Neural cell (in vitro differentiated cells): ENCODE measurements around the gene RASL12.

ENCODE experiments used
- EZH2 ChIP-seq: fragments of 200-600, 300-800 bp; shearing (Covaris generic), sonication (generic); IDR thresholded peaks from 2 replicates; pipeline ENCODE4 v1.6.1; 2014; ENCODE audit warnings: antibody characterized with exemption, low read length, borderline replicate concordance, mild to moderate bottlenecking; ENCODE audit not compliant: insufficient read depth, poor library complexity, severe bottlenecking
- POLR2AphosphoS5 ChIP-seq: IDR thresholded peaks from 2 replicates; pipeline ENCODE4 v1.6.1; 2012
- TF ChIP-seq, protein P1 (sequence below): fragments of 450-650 bp; IDR thresholded peaks from 2 replicates; pipeline ENCODE4 v1.5.1; 2014; ENCODE audit warnings: antibody characterized with exemption, mild to moderate bottlenecking, moderate library complexity; ENCODE audit not compliant: poor library complexity, severe bottlenecking
- TF ChIP-seq, protein P2 (sequence below): IDR thresholded peaks from 2 replicates; pipeline ENCODE4 v1.6.1; 2012; ENCODE audit warnings: borderline replicate concordance

DNA sequence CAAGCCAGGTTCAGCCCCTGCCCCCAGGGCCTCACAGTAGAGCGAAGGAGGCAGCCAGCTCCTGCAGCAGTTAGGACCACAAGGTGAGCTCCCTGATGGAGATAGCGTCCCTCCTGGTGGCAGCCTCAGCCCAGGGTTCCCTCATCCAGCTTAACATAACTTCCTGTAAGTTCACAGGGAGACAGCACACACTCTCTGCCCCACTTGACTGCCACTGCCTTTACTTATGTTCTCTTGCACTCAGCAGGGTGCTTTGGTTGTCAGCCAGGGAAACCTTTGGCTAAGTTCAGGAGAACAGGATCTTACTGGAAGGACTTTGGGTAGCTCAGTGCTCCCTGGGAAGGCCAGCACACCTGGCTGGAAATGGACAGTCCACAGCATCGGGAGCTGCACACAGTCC is 19.6 kb upstream of the RASL12 start:
- TF ChIP-seq, protein P1, sequence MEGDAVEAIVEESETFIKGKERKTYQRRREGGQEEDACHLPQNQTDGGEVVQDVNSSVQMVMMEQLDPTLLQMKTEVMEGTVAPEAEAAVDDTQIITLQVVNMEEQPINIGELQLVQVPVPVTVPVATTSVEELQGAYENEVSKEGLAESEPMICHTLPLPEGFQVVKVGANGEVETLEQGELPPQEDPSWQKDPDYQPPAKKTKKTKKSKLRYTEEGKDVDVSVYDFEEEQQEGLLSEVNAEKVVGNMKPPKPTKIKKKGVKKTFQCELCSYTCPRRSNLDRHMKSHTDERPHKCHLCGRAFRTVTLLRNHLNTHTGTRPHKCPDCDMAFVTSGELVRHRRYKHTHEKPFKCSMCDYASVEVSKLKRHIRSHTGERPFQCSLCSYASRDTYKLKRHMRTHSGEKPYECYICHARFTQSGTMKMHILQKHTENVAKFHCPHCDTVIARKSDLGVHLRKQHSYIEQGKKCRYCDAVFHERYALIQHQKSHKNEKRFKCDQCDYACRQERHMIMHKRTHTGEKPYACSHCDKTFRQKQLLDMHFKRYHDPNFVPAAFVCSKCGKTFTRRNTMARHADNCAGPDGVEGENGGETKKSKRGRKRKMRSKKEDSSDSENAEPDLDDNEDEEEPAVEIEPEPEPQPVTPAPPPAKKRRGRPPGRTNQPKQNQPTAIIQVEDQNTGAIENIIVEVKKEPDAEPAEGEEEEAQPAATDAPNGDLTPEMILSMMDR, result no peak
- TF ChIP-seq, protein P2, sequence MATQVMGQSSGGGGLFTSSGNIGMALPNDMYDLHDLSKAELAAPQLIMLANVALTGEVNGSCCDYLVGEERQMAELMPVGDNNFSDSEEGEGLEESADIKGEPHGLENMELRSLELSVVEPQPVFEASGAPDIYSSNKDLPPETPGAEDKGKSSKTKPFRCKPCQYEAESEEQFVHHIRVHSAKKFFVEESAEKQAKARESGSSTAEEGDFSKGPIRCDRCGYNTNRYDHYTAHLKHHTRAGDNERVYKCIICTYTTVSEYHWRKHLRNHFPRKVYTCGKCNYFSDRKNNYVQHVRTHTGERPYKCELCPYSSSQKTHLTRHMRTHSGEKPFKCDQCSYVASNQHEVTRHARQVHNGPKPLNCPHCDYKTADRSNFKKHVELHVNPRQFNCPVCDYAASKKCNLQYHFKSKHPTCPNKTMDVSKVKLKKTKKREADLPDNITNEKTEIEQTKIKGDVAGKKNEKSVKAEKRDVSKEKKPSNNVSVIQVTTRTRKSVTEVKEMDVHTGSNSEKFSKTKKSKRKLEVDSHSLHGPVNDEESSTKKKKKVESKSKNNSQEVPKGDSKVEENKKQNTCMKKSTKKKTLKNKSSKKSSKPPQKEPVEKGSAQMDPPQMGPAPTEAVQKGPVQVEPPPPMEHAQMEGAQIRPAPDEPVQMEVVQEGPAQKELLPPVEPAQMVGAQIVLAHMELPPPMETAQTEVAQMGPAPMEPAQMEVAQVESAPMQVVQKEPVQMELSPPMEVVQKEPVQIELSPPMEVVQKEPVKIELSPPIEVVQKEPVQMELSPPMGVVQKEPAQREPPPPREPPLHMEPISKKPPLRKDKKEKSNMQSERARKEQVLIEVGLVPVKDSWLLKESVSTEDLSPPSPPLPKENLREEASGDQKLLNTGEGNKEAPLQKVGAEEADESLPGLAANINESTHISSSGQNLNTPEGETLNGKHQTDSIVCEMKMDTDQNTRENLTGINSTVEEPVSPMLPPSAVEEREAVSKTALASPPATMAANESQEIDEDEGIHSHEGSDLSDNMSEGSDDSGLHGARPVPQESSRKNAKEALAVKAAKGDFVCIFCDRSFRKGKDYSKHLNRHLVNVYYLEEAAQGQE, result no peak
- TF ChIP-seq POLR2AphosphoS5, result no peak
- TF ChIP-seq EZH2, result no peak
